ENCODE measurements around the gene GARIN1A. TPM values are rescaled to one million over a fixed set of nuclear protein-coding genes. Genes with fewer than 3 reads are reported as not detected.
A peak's percentile ranks its signal among the peaks of the same experiment; 100 is the strongest.
"Not testable (repeated sequence)": the region's sequence is repeated elsewhere in the genome, so short reads cannot be mapped to it uniquely, and the experiment has no call there.

GARIN1A gene
- 1 to 10 TPM in 4 of 6 experiments, under 1 TPM in 2; 0.40 to 1.6 (median 1.2) TPM for total RNA-seq (2021; fragmentation: NEBNext Ultra II Directional; extraction: Animal tissue kit (Norgen Biotek cat#: 25700))
- long read RNA-seq: 0 reads

GRCh38 chr7:128671992-128672391 is at the start of gene GARIN1A:
Gene GARIN1A (plus strand): TSS chr7:128672292. CDS start chr7:128672398, 106 bp downstream.
- Mint-ChIP-seq H3K27ac (no peak within 1 kb of the TSS), H3K4me3 (no peak within 1 kb of the TSS), H3K27me3 (ENCODE audit: insufficient read depth) (peaks cover 4% of the 10 kb centered on the region), H3K4me1 (ENCODE audit: low read depth) (no peaks in the 10 kb centered on the region; the same call in 1 of the 2 replicates), H3K36me3 (ENCODE audit: low read depth) (peaks cover 4% of the 10 kb centered on the region; the same call in 1 of the 2 replicates), H3K9me3 (no peaks in the 10 kb centered on the region)
- DNase-seq: no peak
- no peak for TF ChIP-seq CTCF (IDR thresholded peaks at IDR 0.05)

GRCh38 chr7:128627124-128627523 is 45.0 kb upstream of the GARIN1A start:
- H3K4me3 Mint-ChIP-seq; H3K4me1 Mint-ChIP-seq (ENCODE audit: low read depth); H3K9me3 Mint-ChIP-seq; H3K27ac Mint-ChIP-seq; H3K27me3 Mint-ChIP-seq (ENCODE audit: insufficient read depth): not testable (repeated sequence)
- peaks cover 14% of the 10 kb centered on the region for H3K36me3 Mint-ChIP-seq (ENCODE audit: low read depth)
- peak; percentile 61 for DNase-seq

- H3K27ac Mint-ChIP-seq; DNase-seq; H3K9me3 Mint-ChIP-seq; H3K4me1 Mint-ChIP-seq (ENCODE audit: low read depth); H3K4me3 Mint-ChIP-seq; H3K27me3 Mint-ChIP-seq (ENCODE audit: insufficient read depth): not testable (repeated sequence)
- peaks cover 19% of the 10 kb centered on the region for H3K36me3 Mint-ChIP-seq (ENCODE audit: low read depth)
These were observed 38.2 kb upstream of the GARIN1A start for GRCh38 chr7:128633915-128634314.

GRCh38 chr7:128645206-128645605 is 26.9 kb upstream of the GARIN1A start:
- H3K36me3 Mint-ChIP-seq (ENCODE audit: low read depth): peaks cover 17% of the 10 kb centered on the region; the same call in 1 of the 2 replicates
- H3K27ac Mint-ChIP-seq; H3K27me3 Mint-ChIP-seq (ENCODE audit: insufficient read depth); DNase-seq; H3K4me1 Mint-ChIP-seq (ENCODE audit: low read depth); H3K4me3 Mint-ChIP-seq; H3K9me3 Mint-ChIP-seq: not testable (repeated sequence)

- not testable (repeated sequence) for H3K27ac Mint-ChIP-seq; H3K27me3 Mint-ChIP-seq (ENCODE audit: insufficient read depth); H3K9me3 Mint-ChIP-seq; H3K4me3 Mint-ChIP-seq; DNase-seq; H3K4me1 Mint-ChIP-seq (ENCODE audit: low read depth)
- peaks cover 17% of the 10 kb centered on the region; the same call in 1 of the 2 replicates for H3K36me3 Mint-ChIP-seq (ENCODE audit: low read depth)
These were observed 26.2 kb upstream of the GARIN1A start for GRCh38 chr7:128645844-128646243.

- not testable (repeated sequence) for DNase-seq; H3K9me3 Mint-ChIP-seq; H3K27me3 Mint-ChIP-seq (ENCODE audit: insufficient read depth); H3K27ac Mint-ChIP-seq; H3K4me3 Mint-ChIP-seq; H3K4me1 Mint-ChIP-seq (ENCODE audit: low read depth)
- peaks cover 16% of the 10 kb centered on the region; the same call in 1 of the 2 replicates for H3K36me3 Mint-ChIP-seq (ENCODE audit: low read depth)
These were observed 25.2 kb upstream of the GARIN1A start for GRCh38 chr7:128646877-128647276.

- not testable (repeated sequence) for H3K4me3 Mint-ChIP-seq; H3K4me1 Mint-ChIP-seq (ENCODE audit: low read depth); DNase-seq; H3K27ac Mint-ChIP-seq; H3K36me3 Mint-ChIP-seq (ENCODE audit: low read depth); H3K27me3 Mint-ChIP-seq (ENCODE audit: insufficient read depth); H3K9me3 Mint-ChIP-seq
These were observed 21.0 kb upstream of the GARIN1A start for GRCh38 chr7:128651096-128651495.

GRCh38 chr7:128652606-128653005 is 19.5 kb upstream of the GARIN1A start:
- H3K4me3 Mint-ChIP-seq; H3K9me3 Mint-ChIP-seq; H3K4me1 Mint-ChIP-seq (ENCODE audit: low read depth); H3K27me3 Mint-ChIP-seq (ENCODE audit: insufficient read depth); DNase-seq; H3K36me3 Mint-ChIP-seq (ENCODE audit: low read depth); H3K27ac Mint-ChIP-seq: not testable (repeated sequence)

- H3K4me3 Mint-ChIP-seq; DNase-seq; H3K36me3 Mint-ChIP-seq (ENCODE audit: low read depth); H3K4me1 Mint-ChIP-seq (ENCODE audit: low read depth); H3K27me3 Mint-ChIP-seq (ENCODE audit: insufficient read depth); H3K9me3 Mint-ChIP-seq; H3K27ac Mint-ChIP-seq: not testable (repeated sequence)
These were observed 18.9 kb upstream of the GARIN1A start for GRCh38 chr7:128653197-128653596.

GRCh38 chr7:128654080-128654479 is 18.0 kb upstream of the GARIN1A start:
- not testable (repeated sequence) for H3K36me3 Mint-ChIP-seq (ENCODE audit: low read depth); H3K27me3 Mint-ChIP-seq (ENCODE audit: insufficient read depth); H3K9me3 Mint-ChIP-seq; H3K4me3 Mint-ChIP-seq; DNase-seq; H3K27ac Mint-ChIP-seq; H3K4me1 Mint-ChIP-seq (ENCODE audit: low read depth)

- not testable (repeated sequence) for DNase-seq; H3K27ac Mint-ChIP-seq; H3K4me3 Mint-ChIP-seq; H3K36me3 Mint-ChIP-seq (ENCODE audit: low read depth); H3K9me3 Mint-ChIP-seq; H3K4me1 Mint-ChIP-seq (ENCODE audit: low read depth); H3K27me3 Mint-ChIP-seq (ENCODE audit: insufficient read depth)
These were observed 17.6 kb upstream of the GARIN1A start for GRCh38 chr7:128654501-128654900.

GRCh38 chr7:128658428-128658827 is 13.7 kb upstream of the GARIN1A start:
- H3K9me3 Mint-ChIP-seq: peaks cover 19% of the 10 kb centered on the region
- not testable (repeated sequence) for H3K27ac Mint-ChIP-seq; H3K27me3 Mint-ChIP-seq (ENCODE audit: insufficient read depth)

More at GRCh38 chr7:128658428-128658827, 13.7 kb upstream of the GARIN1A start:
- H3K4me3 Mint-ChIP-seq; H3K4me1 Mint-ChIP-seq (ENCODE audit: low read depth); DNase-seq: not testable (repeated sequence)
- H3K36me3 Mint-ChIP-seq (ENCODE audit: low read depth): peaks cover 35% of the 10 kb centered on the region

All from HFFc6 (cell line).